Sigmoid colon (tissue), 7 donors: ENCODE results near the gene GPR39. TPM values are rescaled to one million over a fixed set of nuclear protein-coding genes. Genes with fewer than 3 reads are reported as not detected.

Source experiments
- DNase-seq: peaks from one replicate; pipeline ENCODE4 v3.0.0-alpha.2; 2019
- H3K27ac ChIP-seq, 4 donors: fragments of 200-600 bp; sonication (generic); one replicate each; pipeline ENCODE4 v1.5.1; 2016 to 2019; ENCODE audit warnings: mild to moderate bottlenecking in 1 of 4
- H3K27me3 ChIP-seq, 3 donors: fragments of 200-600 bp; sonication (generic); one replicate each; pipeline ENCODE4 v1.5.1; 2019; ENCODE audit warnings: mild to moderate bottlenecking in 1 of 3
- H3K36me3 ChIP-seq, 4 donors: fragments of 200-600 bp; sonication (generic); one replicate each; pipeline ENCODE4 v1.5.1; 2016 to 2019
- H3K4me1 ChIP-seq, 4 donors: fragments of 200-600 bp; sonication (generic); one replicate each; pipeline ENCODE4 v1.5.1; 2017 to 2019
- H3K4me3 ChIP-seq, 4 donors: fragments of 200-600 bp; sonication (generic); one replicate each; pipeline ENCODE4 v1.5.1; 2017 to 2019; ENCODE audit warnings: mild to moderate bottlenecking in 2 of 4, moderate library complexity in 1 of 4
- H3K9me3 ChIP-seq, 4 donors: fragments of 200-600 bp in 3 of 4; sonication (generic) in 3 of 4; one replicate each; pipeline versions ENCODE4 v1.5.1 to v1.6.1; 2013 to 2019
- CTCF ChIP-seq, 4 experiments: fragments of 450-650 bp in 3 of 4; fragments of 200-600 bp in 1 of 4; IDR thresholded peaks; one replicate each; pipeline ENCODE4 v1.5.1; 2016 to 2019; ENCODE audit warnings: antibody characterized with exemption in 4 of 4, mild to moderate bottlenecking in 3 of 4, moderate library complexity in 2 of 4
- EP300 ChIP-seq, 4 donors: sonication (generic); formaldehyde crosslinking; IDR thresholded peaks; one replicate each; pipeline ENCODE4 v1.6.1; 2017; ENCODE audit warnings: antibody characterized with exemption in 4 of 4
- POLR2A ChIP-seq, 2 donors: fragments of 450-650 bp; IDR thresholded peaks; one replicate each; pipeline ENCODE4 v1.6.1; 2016; ENCODE audit warnings: antibody characterized with exemption in 2 of 2, mild to moderate bottlenecking in 2 of 2, moderate library complexity in 2 of 2
- POLR2AphosphoS5 ChIP-seq, 4 donors: sonication (generic); formaldehyde crosslinking; IDR thresholded peaks; one replicate each; pipeline ENCODE4 v1.6.1; 2017; ENCODE audit warnings: antibody characterized with exemption in 4 of 4
- WGBS, 2 donors: extraction: QIAGEN DNeasy Blood & Tissue Kit; methylation state at CpG; one replicate each; pipeline ENCODE4 v1.1.7; 2013; 5-methylcytosine and 5-hydroxymethylcytosine counted together
- intact Hi-C: fragments of 100-400 bp; cut with DNase I; formaldehyde crosslinking; loops from one replicate; pipeline ENCODE4 v1.15.1; 2023
- polyA plus RNA-seq, 3 donors: library from polyadenylated mRNA; stranded (reverse); fragments of 200-250 nt; gene quantifications; one replicate each; pipeline ENCODE4 v1.2.3, GENCODE V29; 2013
- total RNA-seq, 4 donors: library from RNA; depleted of rRNA; stranded (reverse); fragments of >200 nt; gene quantifications; one replicate each; pipeline ENCODE4 v1.1.0, GENCODE V29; 2016
- donor health status: healthy with polysubstance abuse.
- donor health status: Bipolar disorder and iron deficiency.
- donor health status: healthy.

Gene GPR39
- total and polyA plus RNA-seq, 7 donors = 0.28 to 7.7 (median 1.6) TPM; not detected in 1

GRCh38 chr2:132669908-132670495 is 253.4 kb downstream of the GPR39 start, which contains the start of gene LYPD1:
TSS of gene LYPD1 (minus strand) at chr2:132670205. CDS start at chr2:132669932, 273 bp downstream.
- Histone ChIP-seq H3K27ac (no peak within 1 kb of the TSS), H3K27me3 (peaks cover 20 to 52% (median 31%) of the 10 kb centered on the region in 3 donors), H3K4me3 (peak within 1 kb of the TSS; percentile 19 to 53 (median 44)), H3K9me3 (no peaks in the 10 kb centered on the region), H3K4me1 (peaks cover 0 to 38% (median 29%) of the 10 kb centered on the region in 4 donors), H3K36me3 (no peaks in the 10 kb centered on the region)
- 1 to 2% methylated on average over 59 of the region's 59 CpGs for WGBS, 2 donors
- TF ChIP-seq CTCF (IDR thresholded peaks at IDR 0.05) (no peak), POLR2AphosphoS5 (IDR thresholded peaks at IDR 0.05) (no peak), EP300 (IDR thresholded peaks at IDR 0.05) (no peak), POLR2A (IDR thresholded peaks at IDR 0.05) (no peak)
- intact Hi-C loops = no loop called here
- DNase-seq = no peak

- peaks cover 20 to 52% (median 31%) of the 10 kb centered on the region in 3 donors for H3K27me3 ChIP-seq
- no peaks in the 10 kb centered on the region for H3K36me3 ChIP-seq
- no peak for TF ChIP-seq EP300 (IDR thresholded peaks at IDR 0.05)
- no peak for TF ChIP-seq POLR2A (IDR thresholded peaks at IDR 0.05)
- no peak for TF ChIP-seq CTCF (IDR thresholded peaks at IDR 0.05)
- TF ChIP-seq POLR2AphosphoS5 (IDR thresholded peaks at IDR 0.05) = no peak
- 2% methylated on average over 44 of the region's 44 CpGs for WGBS, 2 donors
- H3K9me3 ChIP-seq = no peaks in the 10 kb centered on the region
- H3K4me3 ChIP-seq = peak overlapping the region; percentile 19 to 53 (median 44)
- peaks cover 0 to 38% (median 29%) of the 10 kb centered on the region in 4 donors for H3K4me1 ChIP-seq
- H3K27ac ChIP-seq = no peak overlapping the region
- intact Hi-C loops = no loop called here
- peak; percentile 59 for DNase-seq
These were observed 254.0 kb downstream of the GPR39 start for GRCh38 chr2:132670496-132671150.

- WGBS, 2 donors = 19 to 24% methylated on average over 23 of the region's 23 CpGs
- peak overlapping the region; percentile 19 to 53 (median 44) for H3K4me3 ChIP-seq
- no peaks in the 10 kb centered on the region for H3K36me3 ChIP-seq
- no peak overlapping the region for H3K27ac ChIP-seq
- H3K9me3 ChIP-seq = no peaks in the 10 kb centered on the region
- peaks cover 20 to 52% (median 31%) of the 10 kb centered on the region in 3 donors for H3K27me3 ChIP-seq
- DNase-seq = no peak
- intact Hi-C loops = no loop called here
- peaks cover 0 to 38% (median 29%) of the 10 kb centered on the region in 4 donors for H3K4me1 ChIP-seq
- no peak for TF ChIP-seq EP300 (IDR thresholded peaks at IDR 0.05)
- TF ChIP-seq POLR2A (IDR thresholded peaks at IDR 0.05) = no peak
- no peak for TF ChIP-seq POLR2AphosphoS5 (IDR thresholded peaks at IDR 0.05)
- TF ChIP-seq CTCF (IDR thresholded peaks at IDR 0.05) = no peak
These were observed 254.7 kb downstream of the GPR39 start for GRCh38 chr2:132671151-132671835.

GRCh38 chr2:132676999-132677398 is 260.4 kb downstream of the GPR39 start:
- Histone ChIP-seq H3K27ac (no peak overlapping the region), H3K27me3 (peaks cover 0 to 4% (median 0%) of the 10 kb centered on the region in 3 donors), H3K4me3 (no peak overlapping the region), H3K4me1 (no peaks in the 10 kb centered on the region), H3K9me3 (no peaks in the 10 kb centered on the region), H3K36me3 (no peaks in the 10 kb centered on the region)
- 40 to 76% methylated on average over 2 of the region's 2 CpGs for WGBS, 2 donors
- no peak for DNase-seq
- intact Hi-C loops = no loop called here
- no peak for TF ChIP-seq EP300 (IDR thresholded peaks at IDR 0.05)
- no peak for TF ChIP-seq POLR2A (IDR thresholded peaks at IDR 0.05)
- no peak for TF ChIP-seq CTCF (IDR thresholded peaks at IDR 0.05)
- TF ChIP-seq POLR2AphosphoS5 (IDR thresholded peaks at IDR 0.05) = no peak
